Measurements from ENCODE around the gene ODF2L. TPM values are rescaled to one million over a fixed set of nuclear protein-coding genes. Genes with fewer than 3 reads are reported as not detected.
A peak's percentile ranks its signal among the peaks of the same experiment; 100 is the strongest.

ODF2L gene
- total RNA-seq, 1 experiment from 2014 or later = 27.3 TPM

DNA sequence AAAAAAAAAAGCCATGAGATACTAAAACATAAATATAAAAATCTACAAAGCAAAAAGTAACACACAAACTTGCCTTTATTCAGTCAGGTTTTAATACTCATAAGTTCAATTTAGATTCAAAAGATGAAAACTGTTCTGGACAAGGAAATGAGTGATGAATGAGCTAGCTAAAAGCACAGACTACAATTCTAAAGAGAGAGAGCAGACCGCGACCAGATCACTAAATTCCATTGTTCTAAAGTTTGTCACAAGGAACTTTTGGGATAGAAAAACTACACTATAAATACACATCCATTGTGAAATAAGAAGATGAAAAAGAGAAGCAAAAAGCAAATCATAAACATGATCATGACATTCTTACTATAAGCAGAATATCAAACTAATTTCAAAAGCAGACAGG lies 1.7 kb downstream of the ODF2L start:
- H3K27me3 Mint-ChIP-seq (ENCODE audit: low read depth) = no peaks in the 10 kb centered on the region
- TF ChIP-seq CTCF (conservative IDR thresholded peaks at IDR 0.05) = no peak
- H3K36me3 Mint-ChIP-seq (ENCODE audit: insufficient read depth in 1 of 3, low read depth in 3 of 3) = peaks cover 0 to 10% (median 0%) of the 10 kb centered on the region in 3 experiments; a peak in 3 of 7 replicates
- Histone ChIP-seq H3K14ac (ENCODE audit: insufficient read depth, low read length) (no peak overlapping the region), H3K27me3 (ENCODE audit: insufficient read depth, low read length) (no peaks in the 10 kb centered on the region), H2AK5ac (ENCODE audit: insufficient read length, low read length) (no peak overlapping the region), H2BK15ac (ENCODE audit: low read depth, low read length) (no peak overlapping the region), H3K4me1 (ENCODE audit: insufficient read depth, low read length) (no peaks in the 10 kb centered on the region), H4K5ac (ENCODE audit: insufficient read length, low read depth, low read length) (no peak overlapping the region), H2BK120ac (ENCODE audit: low read depth, low read length, poor library complexity, severe bottlenecking) (no peak overlapping the region), H3T11ph (ENCODE audit: low read length) (no peak overlapping the region), H2AFZ (ENCODE audit: low read length) (no peak overlapping the region), H3K9me3 (ENCODE audit: control insufficient read depth, low read depth, low read length) (no peaks in the 10 kb centered on the region), H3K4me2 (ENCODE audit: insufficient read depth, insufficient read length, low read length) (no peak overlapping the region), H4K8ac (replicated peaks; ENCODE audit: insufficient read length, low read depth, low read length) (no peak overlapping the region), H3K79me1 (ENCODE audit: insufficient read depth, low read depth, low read length, poor library complexity, severe bottlenecking) (no peaks in the 10 kb centered on the region), H3K23me2 (ENCODE audit: insufficient read length, low read depth, low read length, poor library complexity, severe bottlenecking) (peaks cover 3% of the 10 kb centered on the region), H3K27ac (ENCODE audit: insufficient read length, low read depth, low read length) (no peak overlapping the region), H3K18ac (ENCODE audit: insufficient read length, low read depth, low read length) (no peak overlapping the region), H3K23ac (ENCODE audit: insufficient read length, low read depth, low read length) (no peak overlapping the region), H3K4ac (ENCODE audit: low read depth, low read length) (no peak overlapping the region), H3K79me2 (ENCODE audit: insufficient read depth, low read length) (no peaks in the 10 kb centered on the region; the same call in 1 of the 2 replicates), H2BK5ac (ENCODE audit: insufficient read length, low read length) (no peak overlapping the region), H3K9ac (ENCODE audit: extremely low read depth, insufficient read length, low read length) (no peak overlapping the region), H4K91ac (ENCODE audit: insufficient read length, low read depth, low read length) (no peak overlapping the region), H2BK12ac (ENCODE audit: insufficient read length, low read depth, low read length) (no peak overlapping the region), H2BK20ac (ENCODE audit: low read depth, low read length, poor library complexity, severe bottlenecking) (no peak overlapping the region), H4K20me1 (ENCODE audit: control insufficient read depth, insufficient read depth, insufficient read length) (no peaks in the 10 kb centered on the region), H3K56ac (ENCODE audit: insufficient read length, low read depth, low read length) (no peak overlapping the region)
- peaks cover 14 to 16% of the 10 kb centered on the region in 2 experiments for H3K4me1 Mint-ChIP-seq
- DNase-seq = no peak
- H3K9me3 Mint-ChIP-seq = peaks cover 0 to 2% of the 10 kb centered on the region in 2 experiments; a peak in 2 of 5 replicates
- no peak overlapping the region for H3K27ac Mint-ChIP-seq
- WGBS (ENCODE audit: extremely low coverage, insufficient read length, low lambda C conversion rate) = no CpG with 5 or more reads among the region's 2 CpGs
- H3K4me3 Mint-ChIP-seq = peak overlapping the region in 1 of 2 experiments; percentile 21; a peak in 1 of 5 replicates
